EH (cell line): Measurements from ENCODE around the gene APH1A.
"Not testable (repeated sequence)": the region's sequence is repeated elsewhere in the genome, so short reads cannot be mapped to it uniquely, and the experiment has no call there.

Experiments
- DNase-seq: peaks from one replicate; pipeline ENCODE4 v3.0.0-alpha.2; 2015; ENCODE audit warnings: low read depth

Gene APH1A

GRCh38 chr1:150268705-150269403 is at the start of gene APH1A:
Gene APH1A (minus strand): TSS chr1:150269016. CDS start chr1:150268810, 206 bp downstream.
- peak; percentile 97 for DNase-seq

GRCh38 chr1:150314691-150315090 is 45.9 kb upstream of the APH1A start:
- DNase-seq, result not testable (repeated sequence)

GRCh38 chr1:150311762-150312161 is 42.9 kb upstream of the APH1A start:
- no peak for DNase-seq

DNA sequence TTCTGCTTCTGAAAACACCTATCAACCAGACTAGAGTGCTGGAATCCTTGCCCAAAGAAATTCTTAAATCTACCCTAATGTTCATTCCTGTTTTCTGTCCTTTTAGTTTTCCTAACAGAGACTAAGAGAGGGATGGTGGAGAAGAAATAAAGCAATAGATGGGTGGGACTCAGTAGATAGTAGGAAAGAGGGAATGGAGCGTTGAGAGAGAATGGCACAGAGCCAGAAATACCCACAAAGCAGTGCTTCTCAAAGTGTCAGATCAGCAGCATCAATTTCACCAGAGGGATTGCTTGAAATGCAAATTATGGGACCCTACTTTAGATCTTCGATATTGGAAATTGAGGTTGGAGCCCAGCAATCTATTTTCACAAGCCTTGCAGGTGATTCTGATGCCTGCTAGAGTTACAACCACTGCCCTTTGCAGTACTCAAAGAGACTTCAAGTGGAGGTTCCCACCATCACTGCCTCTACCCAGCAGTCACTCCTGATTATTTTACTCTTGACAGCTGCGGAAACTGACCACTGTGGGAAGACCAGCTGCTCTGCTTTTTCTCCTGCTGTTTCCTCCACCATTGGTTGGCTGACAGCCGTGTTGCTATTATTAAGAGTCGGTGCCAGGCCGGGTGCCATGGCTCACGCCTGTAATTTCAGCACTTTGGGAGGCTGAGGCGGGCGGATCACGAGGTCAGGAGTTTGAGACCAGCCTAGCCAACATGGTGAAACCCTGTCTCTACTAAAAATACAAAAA is 41.1 kb upstream of the APH1A start:
- no peak for DNase-seq

DNA sequence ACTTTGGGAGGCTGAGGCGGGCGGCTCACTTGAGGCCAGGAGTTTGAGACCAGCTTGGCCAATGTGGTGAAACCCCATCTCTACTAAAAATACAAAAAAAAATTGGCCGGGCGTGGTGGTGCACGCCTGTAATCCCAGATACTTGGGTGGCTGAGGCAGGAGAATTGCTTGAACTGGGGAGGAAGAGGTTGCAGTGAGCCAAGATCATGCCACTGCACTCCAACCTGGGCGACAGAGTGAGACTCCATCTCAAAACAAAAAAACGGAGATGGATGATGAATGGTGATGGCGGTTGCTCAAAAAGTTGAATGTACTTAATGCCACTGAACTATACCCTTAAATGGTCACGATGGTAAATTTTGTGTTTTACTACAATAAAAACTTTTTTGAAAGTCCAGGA is 39.8 kb upstream of the APH1A start:
- not testable (repeated sequence) for DNase-seq

GRCh38 chr1:150302902-150303301 is 34.1 kb upstream of the APH1A start:
- DNase-seq, result no peak

- DNase-seq, result no peak
Observed at GRCh38 chr1:150302338-150302737, 33.5 kb upstream of the APH1A start.

GRCh38 chr1:150299716-150300115 is 30.9 kb upstream of the APH1A start:
- no peak for DNase-seq

GRCh38 chr1:150295476-150295875 is 26.7 kb upstream of the APH1A start:
- DNase-seq, result no peak

- peak; percentile 90 for DNase-seq
Observed at GRCh38 chr1:150293433-150294253, 24.8 kb upstream of the APH1A start, which contains the start of gene MRPS21. Gene MRPS21 (plus strand): TSS chr1:150293861. CDS start chr1:150294367, 506 bp downstream.

DNA sequence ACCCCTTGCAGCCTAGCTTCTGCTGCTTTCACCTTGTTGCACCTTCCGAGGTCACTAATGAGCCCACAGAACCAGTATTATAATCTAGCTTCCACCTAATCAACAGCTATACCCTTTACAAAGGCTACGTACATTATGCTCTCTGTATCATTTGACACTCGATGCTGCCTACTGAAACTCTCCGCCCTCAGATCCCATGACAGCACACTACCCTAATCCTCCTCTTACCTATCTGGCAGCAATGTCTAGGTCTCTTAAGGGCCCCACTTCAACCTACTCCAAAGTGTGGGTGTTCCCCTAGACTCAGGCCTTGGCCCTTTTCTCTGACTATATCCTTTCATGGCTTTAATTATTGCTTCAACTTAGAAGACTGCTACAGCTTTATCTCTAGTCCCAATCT is 20.0 kb upstream of the APH1A start:
- no peak for DNase-seq

GRCh38 chr1:150288382-150288781 is 19.6 kb upstream of the APH1A start:
- no peak for DNase-seq

DNA sequence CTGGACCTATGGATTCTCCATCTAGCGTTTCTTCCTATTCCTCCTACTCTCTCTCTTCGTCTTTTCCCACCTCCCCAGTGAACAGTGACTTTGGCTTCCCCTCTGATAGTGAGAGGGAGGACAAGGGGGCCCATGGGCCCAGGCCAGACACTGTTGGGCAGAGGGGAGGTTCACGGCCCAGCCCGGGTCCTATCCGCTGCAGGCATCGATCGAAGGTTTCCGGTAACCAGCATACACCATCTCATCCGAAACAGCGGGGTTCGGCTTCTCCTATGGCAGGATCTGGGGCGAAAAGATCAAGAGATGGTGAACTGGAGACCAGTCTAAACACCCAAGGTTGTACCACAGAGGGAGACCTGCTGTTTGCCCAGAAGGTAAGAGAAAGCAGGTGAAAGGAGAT is 14.4 kb upstream of the APH1A start:
- DNase-seq, result no peak

DNA sequence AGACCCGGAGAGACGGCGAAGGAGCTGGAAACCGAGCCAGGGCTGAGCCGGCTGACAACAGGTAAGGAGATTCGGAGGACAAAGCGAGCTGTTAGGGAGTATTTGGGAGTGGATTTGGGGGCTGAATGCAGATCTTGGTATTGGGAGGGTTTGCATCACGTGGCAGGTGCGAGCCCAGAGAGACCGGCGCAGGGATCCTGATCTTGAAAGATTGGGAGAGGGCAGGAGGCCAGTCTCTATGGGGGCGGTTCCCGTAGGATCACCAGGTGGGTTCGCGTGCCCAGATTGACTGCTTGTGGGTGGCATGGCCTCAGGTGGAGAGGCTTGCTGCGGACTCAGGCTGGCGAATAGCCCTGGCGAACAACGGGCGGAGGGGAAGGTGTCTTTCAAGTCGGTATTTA is 13.7 kb upstream of the APH1A start:
- DNase-seq, result no peak

- DNase-seq, result peak; percentile 100
Observed at GRCh38 chr1:150281758-150282557, 13.1 kb upstream of the APH1A start, which contains the start of gene CIART. Gene CIART (plus strand): TSS chr1:150282554. CDS start chr1:150283268, 714 bp downstream.

DNA sequence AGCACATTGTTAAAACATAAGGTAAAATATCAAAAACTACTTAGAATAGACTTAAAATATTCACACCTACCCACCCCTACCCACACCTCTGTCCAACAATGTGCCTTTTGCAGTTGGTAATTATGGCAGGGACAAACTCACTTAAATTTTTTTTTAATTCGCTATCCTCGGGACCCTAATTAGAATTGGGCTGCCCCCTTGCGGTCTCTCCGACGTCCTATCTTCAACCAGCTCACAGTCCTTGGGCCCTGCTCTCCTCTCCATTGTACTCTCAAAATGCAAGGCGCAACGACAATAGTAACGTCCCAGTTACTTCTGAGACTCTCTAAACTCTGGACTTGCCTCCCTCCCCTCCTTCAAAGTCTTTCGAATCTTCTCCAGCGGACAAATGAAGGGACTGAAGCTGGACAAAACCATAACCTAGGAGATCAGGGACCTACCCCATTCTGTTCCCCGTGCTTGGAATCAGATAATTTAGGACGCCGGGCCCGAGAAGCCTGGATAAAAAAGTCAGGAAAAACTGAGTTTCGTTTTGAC is 12.5 kb upstream of the APH1A start:
- DNase-seq, result peak; percentile 80

DNA sequence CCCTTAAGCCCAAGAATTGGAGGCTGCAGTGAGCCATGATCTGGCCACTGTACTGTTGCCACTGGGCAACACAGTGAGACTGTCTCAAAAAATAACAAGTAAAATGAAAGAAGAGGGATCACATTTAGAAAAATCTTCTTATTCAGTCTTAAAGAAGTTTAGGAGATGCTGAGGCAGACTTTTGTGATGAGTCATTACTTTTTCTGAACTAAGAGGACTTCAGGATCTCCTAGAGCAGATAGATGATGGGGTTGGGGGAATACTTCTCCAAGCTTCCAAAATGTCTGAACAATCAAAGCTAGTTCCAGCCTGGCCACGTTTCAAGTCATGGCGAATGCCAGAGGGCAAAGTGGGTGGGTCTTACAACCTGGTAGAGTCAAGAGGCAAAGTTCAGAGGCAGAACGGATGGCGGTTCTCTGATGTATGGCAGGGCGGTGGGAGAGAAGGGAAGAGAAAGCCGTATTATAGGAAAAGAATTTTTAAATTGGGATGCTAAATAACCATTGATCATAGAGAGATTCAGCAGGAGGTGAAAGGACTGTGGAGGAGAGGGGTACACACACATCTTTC is 11.4 kb upstream of the APH1A start:
- no peak for DNase-seq

GRCh38 chr1:150273311-150273710 is 4.5 kb upstream of the APH1A start:
- peak; percentile 36 for DNase-seq

DNA sequence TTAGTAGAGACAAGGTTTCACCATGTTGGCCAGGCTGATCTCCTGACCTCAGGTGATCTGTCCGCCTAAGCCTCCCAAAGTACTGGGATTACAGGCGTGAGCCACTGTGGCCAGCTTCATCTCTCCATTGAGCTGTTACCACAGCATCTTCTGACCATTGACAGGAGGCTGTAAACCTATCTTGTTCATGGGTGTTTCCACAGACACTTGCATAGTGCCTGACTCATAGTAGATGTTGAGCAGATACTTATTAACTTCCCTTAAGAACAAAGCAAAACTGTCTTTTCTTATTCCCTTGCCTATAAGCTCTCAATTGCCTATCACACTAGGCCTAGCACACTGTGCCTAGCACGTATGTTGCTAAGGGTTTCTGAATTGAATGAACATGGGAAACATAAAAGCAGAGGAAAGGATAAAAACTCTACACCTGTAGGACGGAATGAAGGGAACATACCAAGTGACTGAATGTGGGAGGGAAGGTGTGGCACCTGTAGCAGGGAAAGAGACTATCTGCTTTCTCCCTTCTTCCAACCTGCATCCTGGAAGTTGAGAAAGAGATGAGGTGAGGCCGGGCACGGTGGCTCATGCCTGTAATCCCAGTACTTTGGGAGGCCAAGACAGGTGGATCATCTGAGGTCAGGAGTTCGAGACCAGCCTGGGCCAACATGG is 2.6 kb upstream of the APH1A start:
- no peak for DNase-seq

GRCh38 chr1:150269451-150269850 is 635 bp upstream of the APH1A start:
- no peak for DNase-seq
